Endodermal cell (in vitro differentiated cells): ENCODE data around the gene ECM1. TPM values are rescaled to one million over a fixed set of nuclear protein-coding genes. Genes with fewer than 3 reads are reported as not detected.

Experiments
- DNase-seq: peaks from one replicate; pipeline ENCODE4 v3.0.0-alpha.2; 2017
- H3K27ac ChIP-seq: 2 replicates; pipeline ENCODE4 v1.5.1; 2013; ENCODE audit warnings: mild to moderate bottlenecking, low read depth, low read length, moderate library complexity
- H3K27me3 ChIP-seq: 2 replicates; pipeline ENCODE4 v1.6.1; 2013; ENCODE audit warnings: mild to moderate bottlenecking, low read length, moderate library complexity; ENCODE audit not compliant: insufficient read depth, control insufficient read depth, poor library complexity, severe bottlenecking
- H3K36me3 ChIP-seq: 2 replicates; pipeline ENCODE4 v1.7.0; 2013; ENCODE audit warnings: mild to moderate bottlenecking, low read length, moderate library complexity; ENCODE audit not compliant: control insufficient read depth, insufficient read depth
- H3K4me1 ChIP-seq: one replicate; pipeline ENCODE4 v1.7.0; 2013; ENCODE audit warnings: low read length; ENCODE audit not compliant: control insufficient read depth, insufficient read depth
- H3K4me3 ChIP-seq: 2 replicates; pipeline ENCODE4 v1.5.1; 2013; ENCODE audit warnings: mild to moderate bottlenecking, low read length, moderate library complexity
- H3K9ac ChIP-seq: 2 replicates; pipeline ENCODE4 v1.6.1; 2013; ENCODE audit warnings: mild to moderate bottlenecking, low read length, moderate library complexity; ENCODE audit not compliant: poor library complexity, severe bottlenecking; ENCODE audit errors: extremely low read depth
- H3K9me3 ChIP-seq: 2 replicates; pipeline ENCODE4 v1.6.1; 2013; ENCODE audit warnings: mild to moderate bottlenecking, low read length, moderate library complexity; ENCODE audit not compliant: control insufficient read depth
- H3K27ac Mint-ChIP-seq: 2 replicates; pipeline ENCODE4 v1.8.0; 2020; ENCODE audit warnings: mixed read lengths
- H3K27me3 Mint-ChIP-seq: 2 replicates; pipeline ENCODE4 v1.8.0; 2021; ENCODE audit warnings: mild to moderate bottlenecking, mixed read lengths; ENCODE audit not compliant: insufficient read depth
- H3K36me3 Mint-ChIP-seq: 2 replicates; pipeline ENCODE4 v1.8.0; 2020; ENCODE audit warnings: low read depth, mixed read lengths
- H3K4me1 Mint-ChIP-seq: 2 replicates; pipeline ENCODE4 v1.8.0; 2020; ENCODE audit warnings: mixed read lengths
- H3K4me3 Mint-ChIP-seq: 2 replicates; pipeline ENCODE4 v1.8.0; 2020; ENCODE audit warnings: mild to moderate bottlenecking, moderate library complexity, mixed read lengths
- H3K9me3 Mint-ChIP-seq: 2 replicates; pipeline ENCODE4 v1.8.0; 2020; ENCODE audit warnings: mild to moderate bottlenecking, mixed read lengths
- WGBS, 2 experiments: methylation state at CpG; one replicate each; pipeline versions ENCODE4 v1.1.5 to v1.1.7; 2013; ENCODE audit warnings: missing lambda C conversion rate in 2 of 2, mixed read lengths in 1 of 2; ENCODE audit not compliant: insufficient coverage in 1 of 2, insufficient read length in 1 of 2; 5-methylcytosine and 5-hydroxymethylcytosine counted together
- total RNA-seq, 2 donors: library from RNA; stranded (reverse); fragmentation: NEBNext Ultra II Directional in 1 of 2; extraction: Animal tissue kit (Norgen Biotek cat#: 25700) in 1 of 2; gene quantifications; 2 replicates in 1 of 2; 3 replicates in 1 of 2; pipeline ENCODE4 v1.2.1, GENCODE V29; 2021
- TF ChIP-seq, protein P1 (sequence below): fragments of 200-600 bp; sonication (generic); conservative IDR thresholded peaks from 2 replicates; pipeline ENCODE4 v1.5.0; 2021; ENCODE audit warnings: antibody characterized with exemption, mild to moderate bottlenecking

ECM1 gene
- total RNA-seq, 2 donors from 2014 or later: 4.8 to 5.6 TPM

DNA sequence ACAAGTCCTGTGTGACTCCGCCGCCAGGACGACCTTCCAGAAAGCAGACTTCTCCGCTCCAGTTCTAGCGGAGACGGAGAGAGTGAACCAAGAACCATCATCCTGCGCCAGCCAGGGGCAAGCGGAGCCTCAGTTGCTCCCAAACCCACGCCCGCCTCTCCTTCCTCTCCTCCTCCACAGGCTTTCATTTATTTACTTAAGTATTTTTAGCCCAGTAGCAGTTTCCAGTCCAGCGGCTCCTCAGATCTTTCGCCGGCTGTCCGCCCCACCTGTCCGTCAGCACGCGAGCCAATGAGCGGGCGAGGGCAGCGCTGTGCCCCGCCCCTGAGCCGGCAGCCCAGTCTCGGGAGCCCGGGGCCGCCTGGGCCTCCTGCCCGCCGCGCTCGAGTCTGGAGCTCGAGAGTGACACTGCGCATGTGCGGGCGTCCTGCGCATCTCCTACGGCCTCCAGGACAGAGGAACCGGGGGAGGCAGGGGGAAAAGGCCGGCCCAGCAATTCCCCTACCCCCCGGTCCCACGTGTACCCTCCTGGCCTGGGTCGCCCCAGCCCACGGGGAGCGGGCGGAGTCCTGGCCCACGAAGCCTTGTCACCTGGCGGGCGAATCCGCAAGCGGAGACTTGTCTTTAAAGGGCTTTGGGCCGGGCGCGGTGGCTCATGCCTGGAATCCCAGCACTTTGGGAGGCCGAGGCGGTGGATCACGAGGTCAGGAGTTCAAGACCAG lies 7.6 kb downstream of the ECM1 start, which contains the start of gene FALEC:
Gene FALEC, plus strand, starts transcription at position 425 of the 722 bp plus-strand sequence.
- H3K27me3 Mint-ChIP-seq: no peaks in the 10 kb centered on the region
- H3K9me3 ChIP-seq: no peaks in the 10 kb centered on the region
- no peaks in the 10 kb centered on the region for H3K9me3 Mint-ChIP-seq
- H3K9ac ChIP-seq: peak within 1 kb of the TSS; percentile 74
- peak within 1 kb of the TSS; percentile 96 for H3K27ac Mint-ChIP-seq
- H3K36me3 Mint-ChIP-seq: peaks cover 7% of the 10 kb centered on the region
- TF ChIP-seq, protein P1, sequence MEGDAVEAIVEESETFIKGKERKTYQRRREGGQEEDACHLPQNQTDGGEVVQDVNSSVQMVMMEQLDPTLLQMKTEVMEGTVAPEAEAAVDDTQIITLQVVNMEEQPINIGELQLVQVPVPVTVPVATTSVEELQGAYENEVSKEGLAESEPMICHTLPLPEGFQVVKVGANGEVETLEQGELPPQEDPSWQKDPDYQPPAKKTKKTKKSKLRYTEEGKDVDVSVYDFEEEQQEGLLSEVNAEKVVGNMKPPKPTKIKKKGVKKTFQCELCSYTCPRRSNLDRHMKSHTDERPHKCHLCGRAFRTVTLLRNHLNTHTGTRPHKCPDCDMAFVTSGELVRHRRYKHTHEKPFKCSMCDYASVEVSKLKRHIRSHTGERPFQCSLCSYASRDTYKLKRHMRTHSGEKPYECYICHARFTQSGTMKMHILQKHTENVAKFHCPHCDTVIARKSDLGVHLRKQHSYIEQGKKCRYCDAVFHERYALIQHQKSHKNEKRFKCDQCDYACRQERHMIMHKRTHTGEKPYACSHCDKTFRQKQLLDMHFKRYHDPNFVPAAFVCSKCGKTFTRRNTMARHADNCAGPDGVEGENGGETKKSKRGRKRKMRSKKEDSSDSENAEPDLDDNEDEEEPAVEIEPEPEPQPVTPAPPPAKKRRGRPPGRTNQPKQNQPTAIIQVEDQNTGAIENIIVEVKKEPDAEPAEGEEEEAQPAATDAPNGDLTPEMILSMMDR: peak; percentile 22
- WGBS, 2 experiments: 4 to 6% methylated on average over 15 to 54 of the region's 54 CpGs
- H3K27me3 ChIP-seq: no peaks in the 10 kb centered on the region
- no peaks in the 10 kb centered on the region for H3K4me1 ChIP-seq
- H3K4me3 Mint-ChIP-seq: peak within 1 kb of the TSS; percentile 86
- H3K36me3 ChIP-seq: no peaks in the 10 kb centered on the region
- peaks cover 15% of the 10 kb centered on the region for H3K4me1 Mint-ChIP-seq
- DNase-seq: peak; percentile 99
- H3K27ac ChIP-seq: peak within 1 kb of the TSS; percentile 76
- H3K4me3 ChIP-seq: peak within 1 kb of the TSS; percentile 90

DNA sequence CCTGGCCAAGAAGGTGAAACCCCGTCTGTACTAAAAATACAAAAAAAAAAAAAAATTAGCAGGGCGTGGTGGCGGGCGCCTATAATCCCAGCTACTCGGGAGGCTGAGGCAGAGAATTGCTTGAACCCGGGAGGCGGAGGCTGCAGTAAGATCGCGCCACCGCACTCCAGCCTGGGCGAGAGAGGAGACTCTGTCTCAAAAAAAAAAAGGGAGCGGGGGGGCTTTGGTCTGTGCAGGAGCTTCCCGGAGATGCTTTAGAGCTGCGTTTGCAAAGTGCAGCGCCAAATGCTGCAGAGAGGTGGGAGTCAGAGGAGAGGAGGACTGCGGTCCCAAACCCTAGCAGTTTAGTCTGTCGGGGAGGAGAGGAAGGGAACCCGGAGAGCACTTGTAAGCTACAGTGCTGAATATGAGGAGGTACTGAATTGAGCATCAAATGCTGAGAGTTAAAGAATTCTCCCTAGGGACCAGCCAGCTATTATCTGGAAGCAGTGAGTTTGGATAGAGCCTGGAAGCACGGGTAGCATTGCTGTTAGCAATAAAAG lies 8.2 kb downstream of the ECM1 start:
- Histone ChIP-seq H3K9ac (peak overlapping the region; percentile 47), H3K27ac (no peak overlapping the region)
- peak; percentile 66 for DNase-seq

DNA sequence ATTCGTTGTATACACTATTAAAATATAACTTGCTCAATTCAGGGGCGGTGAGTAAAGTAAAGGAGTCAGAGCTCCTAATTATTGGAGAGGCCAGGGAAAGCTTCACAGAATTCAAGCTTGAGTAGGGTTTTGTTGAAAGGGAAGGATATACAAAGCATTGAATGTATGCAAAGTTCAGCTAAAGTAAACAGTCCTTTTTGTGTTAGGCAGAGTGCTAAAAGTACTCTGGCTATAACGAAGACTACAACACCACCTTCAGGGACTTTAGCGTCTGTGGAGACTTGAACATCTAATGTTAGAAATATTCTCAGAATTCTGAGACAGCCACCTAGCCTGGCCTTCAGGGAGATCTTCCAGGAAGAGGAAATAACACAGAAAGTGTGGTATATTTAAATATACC lies 8.7 kb downstream of the ECM1 start:
- H3K36me3 ChIP-seq: no peaks in the 10 kb centered on the region
- Mint-ChIP-seq H3K36me3 (peaks cover 7% of the 10 kb centered on the region), H3K27me3 (no peaks in the 10 kb centered on the region), H3K27ac (no peak overlapping the region), H3K9me3 (no peaks in the 10 kb centered on the region), H3K4me1 (peaks cover 11% of the 10 kb centered on the region), H3K4me3 (peak overlapping the region; percentile 86)
- H3K4me1 ChIP-seq: no peaks in the 10 kb centered on the region
- TF ChIP-seq, protein P1: no peak
- H3K4me3 ChIP-seq: peak overlapping the region; percentile 90
- no peaks in the 10 kb centered on the region for H3K9me3 ChIP-seq
- H3K27ac ChIP-seq: no peak overlapping the region
- 66 to 81% methylated on average over 3 to 4 of the region's 4 CpGs for WGBS, 2 experiments
- H3K27me3 ChIP-seq: no peaks in the 10 kb centered on the region
- H3K9ac ChIP-seq: no peak overlapping the region
- DNase-seq: no peak

More for the DNA sequence above, 8.2 kb downstream of the ECM1 start:
- peaks cover 7% of the 10 kb centered on the region for H3K36me3 Mint-ChIP-seq
- TF ChIP-seq, protein P1: no peak
- H3K9me3 Mint-ChIP-seq: no peaks in the 10 kb centered on the region
- H3K27me3 Mint-ChIP-seq: no peaks in the 10 kb centered on the region
- Histone ChIP-seq H3K9me3 (no peaks in the 10 kb centered on the region), H3K4me3 (peak overlapping the region; percentile 90), H3K27me3 (no peaks in the 10 kb centered on the region), H3K36me3 (no peaks in the 10 kb centered on the region), H3K4me1 (no peaks in the 10 kb centered on the region)
- peaks cover 11% of the 10 kb centered on the region for H3K4me1 Mint-ChIP-seq
- peak overlapping the region; percentile 86 for H3K4me3 Mint-ChIP-seq
- H3K27ac Mint-ChIP-seq: peak overlapping the region; percentile 54
- 36 to 59% methylated on average over 12 to 19 of the region's 19 CpGs for WGBS, 2 experiments
